GM12878 (cell line): Measurements from ENCODE around the gene FOS. TPM values are rescaled to one million over a fixed set of nuclear protein-coding genes. Genes with fewer than 3 reads are reported as not detected.

Experiments used
- ATAC-seq: fragments of 200-7000 bp; cut with Tn5 transposase; 3 replicates; pipeline ENCODE4 v1.9.1; 2020; ENCODE audit warnings: mild to moderate bottlenecking, moderate library complexity
- BruUV-seq: library from RNA; stranded (reverse); fragments of 400-500 nt; replicated peaks from 2 replicates; lab custom pipeline; 2021; lab: Mats Ljungman, UMichigan
- CTCF ChIA-PET: fragments of 300-600 bp; sonication (Branson Sonifier 250); formaldehyde crosslinking; extraction: SDS; loops from one replicate; lab custom pipeline; 2021; ENCODE audit warnings: inconsistent platforms; lab: Yijun Ruan, JAX
- POLR2A ChIA-PET: fragments of 350-600 bp; formaldehyde crosslinking; extraction: SDS; loops from one replicate; lab custom pipeline; 2021; ENCODE audit warnings: inconsistent platforms; lab: Charles Lee
- RAD21 ChIA-PET: fragments of 300-600 bp; sonication (Branson Sonifier 250); formaldehyde crosslinking; loops from one replicate; lab custom pipeline; 2023; ENCODE audit warnings: antibody characterized with exemption; ENCODE audit not compliant: unreplicated experiment; lab: Charles Lee
- SMC1A ChIA-PET: fragments of 300-600 bp; sonication (Branson Sonifier 250); formaldehyde crosslinking; loops from one replicate; lab custom pipeline; 2023; ENCODE audit not compliant: unreplicated experiment, uncharacterized antibody; lab: Charles Lee
- DNase-seq: peaks from one replicate; pipeline ENCODE4 v3.0.0-alpha.2; 2011; ENCODE audit warnings: low read depth, low spot score
- FAIRE-seq: peaks from 3 replicates; lab custom pipeline; 2011; peaks lifted over from hg19 to GRCh38; lab: Jason Lieb, UNC
- H2AFZ ChIP-seq: 2 replicates; pipeline ENCODE4 v1.6.0; 2011; ENCODE audit warnings: low read depth, low read length, control low read depth; ENCODE audit not compliant: control insufficient read depth
- H3K27ac ChIP-seq: 2 replicates; pipeline ENCODE4 v1.5.1; 2011; ENCODE audit warnings: control low read depth; ENCODE audit not compliant: control insufficient read depth, insufficient read depth
- H3K27me3 ChIP-seq, 2 experiments: replicated peaks in 1 of 2; 2 replicates each; pipeline versions ENCODE4 v1.6.0 to v1.6.1; 2011; ENCODE audit warnings: low read length in 1 of 2; ENCODE audit not compliant: control insufficient read depth in 2 of 2, insufficient read depth in 2 of 2
- H3K36me3 ChIP-seq, 2 experiments: 2 replicates each; pipeline ENCODE4 v1.5.1; 2011; ENCODE audit warnings: low read length in 1 of 2; ENCODE audit not compliant: control insufficient read depth in 2 of 2, insufficient read depth in 2 of 2
- H3K4me1 ChIP-seq: 2 replicates; pipeline ENCODE4 v1.6.1; 2011; ENCODE audit warnings: mild to moderate bottlenecking, low read length, moderate library complexity, mixed read lengths; ENCODE audit not compliant: control insufficient read depth, insufficient read depth
- H3K4me2 ChIP-seq: 2 replicates; pipeline ENCODE4 v1.6.0; 2011; ENCODE audit warnings: control low read depth; ENCODE audit not compliant: control insufficient read depth, insufficient read depth
- H3K4me3 ChIP-seq: fragments of 200-600 bp; sonication (generic); 2 replicates; pipeline ENCODE4 v1.5.1; 2016
- H3K79me2 ChIP-seq: 2 replicates; pipeline ENCODE4 v1.6.0; 2011; ENCODE audit warnings: low read length; ENCODE audit not compliant: control insufficient read depth, insufficient read depth
- H3K9ac ChIP-seq: 2 replicates; pipeline ENCODE4 v1.8.0; 2011; ENCODE audit warnings: low read length, control low read depth, mixed read lengths; ENCODE audit not compliant: control insufficient read depth, insufficient read depth
- H3K9me3 ChIP-seq: replicated peaks from 3 replicates; pipeline ENCODE4 v1.5.1; 2011; ENCODE audit warnings: mild to moderate bottlenecking, low read length; ENCODE audit not compliant: control insufficient read depth, insufficient read depth
- H4K20me1 ChIP-seq: 2 replicates; pipeline ENCODE4 v1.6.0; 2011; ENCODE audit not compliant: control insufficient read depth, insufficient read depth
- ASH2L ChIP-seq: fragments of 300-600, 200-600 bp; sonication (generic); IDR thresholded peaks from 2 replicates; pipeline ENCODE4 v1.6.1; 2017; ENCODE audit warnings: low read depth, mild to moderate bottlenecking, borderline replicate concordance
- BCL3 ChIP-seq: IDR thresholded peaks from 2 replicates; pipeline ENCODE4 v1.6.1; 2011; ENCODE audit warnings: borderline replicate concordance, low read depth, mild to moderate bottlenecking, moderate library complexity, low read length; ENCODE audit not compliant: insufficient read depth, poor library complexity, severe bottlenecking
- BMI1 ChIP-seq: fragments of 450-650 bp; IDR thresholded peaks from 2 replicates; pipeline ENCODE4 v1.6.1; 2016; ENCODE audit warnings: mild to moderate bottlenecking, moderate library complexity, borderline replicate concordance
- HDAC6 ChIP-seq: fragments of 200-600 bp; sonication (generic); IDR thresholded peaks from one replicate; pipeline ENCODE4 v1.8.0; 2017; ENCODE audit warnings: antibody characterized with exemption; ENCODE audit not compliant: unreplicated experiment
- KDM1A ChIP-seq: fragments of 200-600 bp; sonication (generic); IDR thresholded peaks from 2 replicates; pipeline ENCODE4 v1.6.1; 2016; ENCODE audit warnings: borderline replicate concordance
- MAX ChIP-seq: IDR thresholded peaks from 2 replicates; pipeline ENCODE4 v1.6.1; 2012; ENCODE audit warnings: low read depth, low read length, improper control_type of control experiment
- NR2C2 ChIP-seq: IDR thresholded peaks from 2 replicates; pipeline ENCODE4 v1.6.1; 2011; ENCODE audit warnings: borderline replicate concordance, low read depth; ENCODE audit not compliant: control insufficient read depth, insufficient read length
- POU2F2 ChIP-seq: IDR thresholded peaks from 3 replicates; pipeline ENCODE4 v1.6.1; 2011; ENCODE audit warnings: low read depth, mild to moderate bottlenecking, low read length, borderline replicate concordance
- PRDM15 ChIP-seq: fragments of 450-650 bp; formaldehyde crosslinking; IDR thresholded peaks from 2 replicates; pipeline ENCODE4 v1.4.0; 2020; ENCODE audit warnings: mild to moderate bottlenecking, moderate library complexity
- SIX5 ChIP-seq: IDR thresholded peaks from 2 replicates; pipeline ENCODE4 v1.6.1; 2011; ENCODE audit warnings: mild to moderate bottlenecking, low read depth, low read length, moderate library complexity; ENCODE audit not compliant: severe bottlenecking
- SUZ12 ChIP-seq: fragments of 200-600 bp; sonication (generic); IDR thresholded peaks from one replicate; pipeline ENCODE4 v1.6.1; 2018; ENCODE audit warnings: antibody characterized with exemption, mild to moderate bottlenecking; ENCODE audit not compliant: unreplicated experiment
- YBX1 ChIP-seq: fragments of 450-650 bp; IDR thresholded peaks from 2 replicates; pipeline ENCODE4 v1.6.1; 2016; ENCODE audit warnings: antibody characterized with exemption
- ZBED1 ChIP-seq: IDR thresholded peaks from 2 replicates; pipeline ENCODE4 v1.6.1; 2016; ENCODE audit warnings: borderline replicate concordance
- ZBTB33 ChIP-seq: fragments of 450-650 bp; IDR thresholded peaks from 2 replicates; pipeline ENCODE4 v1.6.1; 2017; ENCODE audit warnings: mild to moderate bottlenecking
- ZSCAN29 ChIP-seq: fragments of 450-650 bp; IDR thresholded peaks from 2 replicates; pipeline ENCODE4 v1.6.1; 2017; ENCODE audit warnings: mild to moderate bottlenecking, moderate library complexity
- WGBS: methylation state at CpG from one replicate; pipeline ENCODE4 v1.1.6; 2016; ENCODE audit warnings: low lambda C conversion rate; ENCODE audit not compliant: insufficient replicate concordance, insufficient coverage; ENCODE audit errors: missing lambda C conversion rate; 5-methylcytosine and 5-hydroxymethylcytosine counted together
- in situ Hi-C: fragments of 300-500 bp; cut with MboI; formaldehyde crosslinking; loops from 9 replicates; pipeline ENCODE4 v1.14.3; 2018; ENCODE audit warnings: mixed read lengths
- intact Hi-C: fragments of 100-400 bp; cut with micrococcal nuclease; formaldehyde crosslinking; loops from one replicate; pipeline ENCODE4 v1.14.2; 2022; ENCODE audit not compliant: unreplicated experiment
- polyA plus RNA-seq, 11 experiments: library from polyadenylated mRNA; depleted of rRNA in 4 of 11; unstranded in 6 of 11; stranded (reverse) in 5 of 11; fragments of >200 nt; fragmentation: Nextera tagmentation in 4 of 11; fragmentation: Illumina TruSeq in 1 of 11; extraction: Ambion mirVana in 4 of 11; extraction: Trizol in 1 of 11; gene quantifications; 1 replicate in 1 of 11; 2 replicates in 10 of 11; pipeline versions ENCODE4 v1.2.1 to v1.2.3, GENCODE V29; 2011 to 2016; ENCODE audit warnings: inconsistent platforms in 2 of 11, missing spikeins in 2 of 11, low read depth in 1 of 11
- total RNA-seq, 4 experiments: library from RNA; depleted of rRNA in 3 of 4; stranded (reverse); fragments of >200 nt in 3 of 4; fragmentation: Illumina TruSeq in 1 of 4; extraction: Trizol in 1 of 4; gene quantifications; 2 replicates each; pipeline versions ENCODE4 v1.2.1 to v1.2.3, GENCODE V29; 2013 to 2021

The FOS gene
- total and polyA plus RNA-seq, 10 of the 15 experiments (the other 5 are each of a cell fraction or from before 2014, with no cell fraction given): 0.02 to 0.95 (median 0.38) TPM

- in situ Hi-C loops: loop anchor here (25.0 kb wide), 1 partner anchor 1509 kb away; a partner anchor contains a TSS
- peaks cover 9 to 15% of the 10 kb centered on the region in 2 experiments for H3K27me3 ChIP-seq
- H3K4me3 ChIP-seq: no peak overlapping the region
- ATAC-seq (no peak), DNase-seq (no peak), FAIRE-seq (no peak)
- H3K36me3 ChIP-seq: no peaks in the 10 kb centered on the region
- no peak overlapping the region for H3K27ac ChIP-seq
- POLR2A ChIA-PET: interaction anchor here (0.7 kb wide), 1 partner anchor 99 kb away, joined by 4 read pairs; no protein-coding TSS in a partner anchor
- no peaks in the 10 kb centered on the region for H3K79me2 ChIP-seq
- intact Hi-C loops: no loop called here
- no peaks in the 10 kb centered on the region for H3K9me3 ChIP-seq
- BruUV-seq: no TSS peak
- RAD21 ChIA-PET: interaction anchor here (0.7 kb wide), 1 partner anchor 329 kb away, joined by 3 read pairs; no protein-coding TSS in a partner anchor
- SMC1A ChIA-PET: interaction anchor here (0.6 kb wide), 1 partner anchor 558 kb away, joined by 4 read pairs; no protein-coding TSS in a partner anchor
- no peak overlapping the region for H3K4me2 ChIP-seq
- WGBS: 65% methylated on average over 9 of the region's 9 CpGs
- TF ChIP-seq KDM1A (no peak), BMI1 (no peak), PRDM15 (CRISPR knock-in tag) (no peak), ZBED1 (no peak), MAX (no peak), ZSCAN29 (no peak), SUZ12 (no peak), ASH2L (no peak), SIX5 (no peak), NR2C2 (no peak), POU2F2 (no peak), ZBTB33 (no peak), YBX1 (no peak), BCL3 (no peak), HDAC6 (no peak)
- CTCF ChIA-PET: no interaction called here
- no peak overlapping the region for H3K9ac ChIP-seq
- no peaks in the 10 kb centered on the region for H4K20me1 ChIP-seq
- no peaks in the 10 kb centered on the region for H3K4me1 ChIP-seq
- H2AFZ ChIP-seq: no peak overlapping the region
These were observed 7.1 kb upstream of the FOS start for GRCh38 chr14:75271514-75271913.
